Calu3 (cell line): ENCODE measurements around the gene FNDC3A. TPM values are rescaled to one million over a fixed set of nuclear protein-coding genes. Genes with fewer than 3 reads are reported as not detected.

Source experiments
- BruUV-seq: library from RNA; stranded (reverse); fragments of 400-500 nt; replicated peaks from 2 replicates; lab custom pipeline; 2021; lab: Mats Ljungman, UMichigan
- CTCF ChIA-PET: fragments of 300-600 bp; sonication (Branson Sonifier 250); formaldehyde crosslinking; loops from one replicate; lab custom pipeline; 2022; ENCODE audit warnings: antibody characterized with exemption; lab: Charles Lee
- DNase-seq: peaks from one replicate; pipeline ENCODE4 v3.0.0; 2022
- H3K27ac Mint-ChIP-seq: one replicate; pipeline ENCODE4 v1.8.0; 2022; ENCODE audit warnings: mixed read lengths; ENCODE audit not compliant: unreplicated experiment
- H3K27me3 Mint-ChIP-seq: one replicate; pipeline ENCODE4 v1.8.0; 2022; ENCODE audit warnings: mixed read lengths; ENCODE audit not compliant: unreplicated experiment
- H3K36me3 Mint-ChIP-seq: one replicate; pipeline ENCODE4 v1.8.0; 2022; ENCODE audit warnings: mild to moderate bottlenecking, moderate library complexity, mixed read lengths; ENCODE audit not compliant: insufficient read depth, unreplicated experiment
- H3K4me1 Mint-ChIP-seq: one replicate; pipeline ENCODE4 v1.8.0; 2022; ENCODE audit warnings: mild to moderate bottlenecking, low read depth, mixed read lengths; ENCODE audit not compliant: unreplicated experiment
- H3K4me3 Mint-ChIP-seq: one replicate; pipeline ENCODE4 v1.8.0; 2022; ENCODE audit warnings: mild to moderate bottlenecking, low read depth, moderate library complexity, mixed read lengths; ENCODE audit not compliant: unreplicated experiment
- H3K9me3 Mint-ChIP-seq: one replicate; pipeline ENCODE4 v1.8.0; 2022; ENCODE audit warnings: low read depth, mixed read lengths; ENCODE audit not compliant: unreplicated experiment
- intact Hi-C: fragments of 100-400 bp; cut with micrococcal nuclease; formaldehyde crosslinking; loops from one replicate; pipeline ENCODE4 v1.10.0; 2022; ENCODE audit not compliant: unreplicated experiment
- total RNA-seq: library from RNA; stranded (reverse); gene quantifications from 2 replicates; pipeline ENCODE4 v1.2.3, GENCODE V29; 2022
- TF ChIP-seq, protein P1 (sequence below): fragments of 200-600 bp; IDR thresholded peaks from one replicate; pipeline ENCODE4 v1.8.0; 2022; ENCODE audit warnings: antibody characterized with exemption; ENCODE audit not compliant: unreplicated experiment

FNDC3A gene
- total RNA-seq, 1 experiment from 2014 or later: 36.2 TPM

- TF ChIP-seq, protein P1, sequence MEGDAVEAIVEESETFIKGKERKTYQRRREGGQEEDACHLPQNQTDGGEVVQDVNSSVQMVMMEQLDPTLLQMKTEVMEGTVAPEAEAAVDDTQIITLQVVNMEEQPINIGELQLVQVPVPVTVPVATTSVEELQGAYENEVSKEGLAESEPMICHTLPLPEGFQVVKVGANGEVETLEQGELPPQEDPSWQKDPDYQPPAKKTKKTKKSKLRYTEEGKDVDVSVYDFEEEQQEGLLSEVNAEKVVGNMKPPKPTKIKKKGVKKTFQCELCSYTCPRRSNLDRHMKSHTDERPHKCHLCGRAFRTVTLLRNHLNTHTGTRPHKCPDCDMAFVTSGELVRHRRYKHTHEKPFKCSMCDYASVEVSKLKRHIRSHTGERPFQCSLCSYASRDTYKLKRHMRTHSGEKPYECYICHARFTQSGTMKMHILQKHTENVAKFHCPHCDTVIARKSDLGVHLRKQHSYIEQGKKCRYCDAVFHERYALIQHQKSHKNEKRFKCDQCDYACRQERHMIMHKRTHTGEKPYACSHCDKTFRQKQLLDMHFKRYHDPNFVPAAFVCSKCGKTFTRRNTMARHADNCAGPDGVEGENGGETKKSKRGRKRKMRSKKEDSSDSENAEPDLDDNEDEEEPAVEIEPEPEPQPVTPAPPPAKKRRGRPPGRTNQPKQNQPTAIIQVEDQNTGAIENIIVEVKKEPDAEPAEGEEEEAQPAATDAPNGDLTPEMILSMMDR: no peak
- DNase-seq: no peak
- CTCF ChIA-PET: interaction anchor here (0.6 kb wide), 1 partner anchor 39 kb away, joined by 3 read pairs; no protein-coding TSS in a partner anchor
- intact Hi-C loops: no loop called here
- Mint-ChIP-seq H3K36me3 (no peaks in the 10 kb centered on the region), H3K4me3 (no peak overlapping the region), H3K9me3 (no peaks in the 10 kb centered on the region), H3K4me1 (no peaks in the 10 kb centered on the region), H3K27ac (no peak overlapping the region), H3K27me3 (no peaks in the 10 kb centered on the region)
- BruUV-seq: no TSS peak
Observed at GRCh38 chr13:49225223-49226042, 249.7 kb downstream of the FNDC3A start.

- H3K9me3 Mint-ChIP-seq: no peaks in the 10 kb centered on the region
- H3K36me3 Mint-ChIP-seq: no peaks in the 10 kb centered on the region
- no peak overlapping the region for H3K27ac Mint-ChIP-seq
- BruUV-seq: no TSS peak
- no peak overlapping the region for H3K4me3 Mint-ChIP-seq
- intact Hi-C loops: no loop called here
- TF ChIP-seq, protein P1: no peak
- no peaks in the 10 kb centered on the region for H3K27me3 Mint-ChIP-seq
- CTCF ChIA-PET: interaction anchor here (0.7 kb wide), 1 partner anchor 24 kb away, joined by 5 read pairs; no protein-coding TSS in a partner anchor
- DNase-seq: no peak
- H3K4me1 Mint-ChIP-seq: no peaks in the 10 kb centered on the region
Observed at GRCh38 chr13:49226613-49227012, 250.9 kb downstream of the FNDC3A start.

DNA sequence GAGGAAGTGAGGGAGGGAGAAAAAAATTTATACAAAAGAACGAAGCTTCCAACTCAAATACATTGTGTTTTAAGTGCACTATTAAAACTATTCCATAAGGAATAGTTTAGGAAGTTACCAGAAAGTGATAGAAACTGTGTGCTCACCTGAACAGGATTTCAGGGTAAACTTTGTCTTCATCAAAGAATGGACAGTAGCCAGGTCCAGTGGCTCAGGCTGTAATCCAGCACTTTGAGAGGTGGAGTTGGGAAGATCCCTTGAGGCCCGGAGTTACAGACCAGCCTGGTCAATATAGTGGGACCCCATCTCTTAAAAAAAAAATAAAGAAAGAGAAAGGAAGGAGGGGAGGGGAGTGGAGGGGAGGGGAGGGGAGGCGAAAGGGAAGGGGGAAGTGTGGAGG is 259.0 kb downstream of the FNDC3A start:
- no peaks in the 10 kb centered on the region for H3K27me3 Mint-ChIP-seq

GRCh38 chr13:49235856-49236431 is 260.2 kb downstream of the FNDC3A start:
- intact Hi-C loops: no loop called here
- BruUV-seq: no TSS peak
- CTCF ChIA-PET: no interaction called here
- Mint-ChIP-seq H3K27me3 (no peaks in the 10 kb centered on the region), H3K36me3 (no peaks in the 10 kb centered on the region), H3K9me3 (no peaks in the 10 kb centered on the region), H3K27ac (no peak overlapping the region), H3K4me1 (no peaks in the 10 kb centered on the region), H3K4me3 (no peak overlapping the region)
- TF ChIP-seq, protein P1: no peak
- DNase-seq: no peak

More for the DNA sequence above, 259.0 kb downstream of the FNDC3A start:
- no TSS peak for BruUV-seq
- TF ChIP-seq, protein P1: no peak
- Mint-ChIP-seq H3K36me3 (no peaks in the 10 kb centered on the region), H3K9me3 (no peaks in the 10 kb centered on the region), H3K27ac (no peak overlapping the region), H3K4me1 (no peaks in the 10 kb centered on the region), H3K4me3 (no peak overlapping the region)
- CTCF ChIA-PET: no interaction called here
- no peak for DNase-seq
- intact Hi-C loops: no loop called here
